HG03457 (cell line): ENCODE measurements around the gene RBM15B.
"Not testable (repeated sequence)": the region's sequence is repeated elsewhere in the genome, so short reads cannot be mapped to it uniquely, and the experiment has no call there.

ENCODE experiments used
- ATAC-seq: cut with Tn5 transposase; IDR thresholded peaks from one replicate; pipeline ENCODE4 v1.9.1; 2021; ENCODE audit warnings: moderate number of reproducible peaks; ENCODE audit not compliant: unreplicated experiment

The RBM15B gene

GRCh38 chr3:51375571-51375970 is 15.5 kb upstream of the RBM15B start:
- no peak for ATAC-seq

- ATAC-seq, result no peak
Observed at GRCh38 chr3:51378065-51378464, 13.0 kb upstream of the RBM15B start.

GRCh38 chr3:51378726-51379125 is 12.4 kb upstream of the RBM15B start:
- ATAC-seq, result no peak

- ATAC-seq, result no peak
Observed at GRCh38 chr3:51379301-51379700, 11.8 kb upstream of the RBM15B start.

GRCh38 chr3:51379746-51380455 is 11.2 kb upstream of the RBM15B start:
- no peak for ATAC-seq

- no peak for ATAC-seq
Observed at GRCh38 chr3:51380601-51381332, 10.3 kb upstream of the RBM15B start.

- ATAC-seq, result no peak
Observed at GRCh38 chr3:51381333-51381705, 9.8 kb upstream of the RBM15B start.

- no peak for ATAC-seq
Observed at GRCh38 chr3:51382076-51382745, 8.9 kb upstream of the RBM15B start.

- no peak for ATAC-seq
Observed at GRCh38 chr3:51382947-51383578, 8.0 kb upstream of the RBM15B start.

- no peak for ATAC-seq
Observed at GRCh38 chr3:51384055-51384725, 6.9 kb upstream of the RBM15B start.

GRCh38 chr3:51384726-51385473 is 6.2 kb upstream of the RBM15B start, which contains the start of gene MANF:
TSS of gene MANF (plus strand) at chr3:51385291. CDS start at chr3:51385343, 52 bp downstream.
- ATAC-seq, result peak; percentile 92

GRCh38 chr3:51385621-51386091 is 5.4 kb upstream of the RBM15B start:
- no peak for ATAC-seq

GRCh38 chr3:51386159-51386851 is 4.8 kb upstream of the RBM15B start:
- ATAC-seq, result no peak

- ATAC-seq, result no peak
Observed at GRCh38 chr3:51386852-51387229, 4.2 kb upstream of the RBM15B start.

GRCh38 chr3:51387281-51387680 is 3.8 kb upstream of the RBM15B start:
- ATAC-seq, result not testable (repeated sequence)

GRCh38 chr3:51388286-51389029 is 2.6 kb upstream of the RBM15B start:
- no peak for ATAC-seq

- no peak for ATAC-seq
Observed at GRCh38 chr3:51389423-51390183, 1.5 kb upstream of the RBM15B start.
